GM23338 (cell line): ENCODE data around the gene TAAR6. TPM values are rescaled to one million over a fixed set of nuclear protein-coding genes. Genes with fewer than 3 reads are reported as not detected.

Experiments used
- ATAC-seq: fragments of 200-7000 bp; cut with Tn5 transposase; 3 replicates; pipeline ENCODE4 v1.9.1; 2020
- DNase-seq: peaks from one replicate; pipeline ENCODE4 v3.0.0-alpha.2; 2015; ENCODE audit warnings: low spot score
- H2AFZ ChIP-seq: fragments of 200-600 bp; sonication (generic); 2 replicates; pipeline ENCODE4 v1.8.0; 2016; ENCODE audit warnings: antibody characterized with exemption, mild to moderate bottlenecking, moderate library complexity
- H3F3A ChIP-seq: fragments of 200-600 bp; sonication (generic); replicated peaks from 2 replicates; pipeline ENCODE4 v1.8.0; 2017; ENCODE audit warnings: antibody characterized with exemption, mixed run types, low read depth
- H3K27ac ChIP-seq: fragments of 200-600 bp; sonication (generic); 2 replicates; pipeline ENCODE4 v1.6.1; 2016; ENCODE audit warnings: low read depth
- H3K27me3 ChIP-seq: fragments of 200-600 bp; sonication (generic); 2 replicates; pipeline ENCODE4 v1.8.0; 2016; ENCODE audit warnings: mild to moderate bottlenecking, mixed run types, moderate library complexity; ENCODE audit not compliant: insufficient read depth
- H3K36me3 ChIP-seq: fragments of 200-600 bp; sonication (generic); 2 replicates; pipeline ENCODE4 v1.8.0; 2016; ENCODE audit warnings: mild to moderate bottlenecking; ENCODE audit not compliant: insufficient read depth
- H3K4me1 ChIP-seq: fragments of 200-600 bp; sonication (generic); 2 replicates; pipeline ENCODE4 v1.8.0; 2016; ENCODE audit warnings: mild to moderate bottlenecking, moderate library complexity; ENCODE audit not compliant: insufficient read depth
- H3K4me2 ChIP-seq: fragments of 200-600 bp; sonication (generic); 2 replicates; pipeline ENCODE4 v1.7.1; 2017; ENCODE audit warnings: mixed run types
- H3K4me3 ChIP-seq: fragments of 200-600 bp; sonication (generic); 2 replicates; pipeline ENCODE4 v1.6.1; 2016; ENCODE audit warnings: mixed run types
- H3K79me2 ChIP-seq: fragments of 200-600 bp; sonication (generic); replicated peaks from 2 replicates; pipeline ENCODE4 v1.8.0; 2017; ENCODE audit warnings: mild to moderate bottlenecking; ENCODE audit not compliant: insufficient read depth
- H3K9me2 ChIP-seq: fragments of 200-600 bp; sonication (generic); 2 replicates; pipeline ENCODE4 v1.8.0; 2017; ENCODE audit not compliant: insufficient read depth
- H4K20me1 ChIP-seq: fragments of 200-600 bp; sonication (generic); replicated peaks from 2 replicates; pipeline ENCODE4 v1.8.0; 2017; ENCODE audit warnings: mild to moderate bottlenecking; ENCODE audit not compliant: insufficient read depth
- H3K27ac Mint-ChIP-seq: 2 replicates; pipeline ENCODE4 v1.8.0; 2020; ENCODE audit warnings: inconsistent platforms, mild to moderate bottlenecking, moderate library complexity, mixed read lengths
- H3K27me3 Mint-ChIP-seq: 3 replicates; pipeline ENCODE4 v1.8.0; 2022; ENCODE audit warnings: low read depth, mild to moderate bottlenecking, moderate library complexity, mixed read lengths, inconsistent platforms; ENCODE audit not compliant: insufficient read depth, poor library complexity
- H3K36me3 Mint-ChIP-seq: 3 replicates; pipeline ENCODE4 v1.8.0; 2021; ENCODE audit warnings: low read depth, mild to moderate bottlenecking, inconsistent platforms, moderate library complexity, mixed read lengths
- H3K4me1 Mint-ChIP-seq: 3 replicates; pipeline ENCODE4 v1.8.0; 2020; ENCODE audit warnings: mild to moderate bottlenecking, inconsistent platforms, mixed read lengths
- H3K4me3 Mint-ChIP-seq: 3 replicates; pipeline ENCODE4 v1.8.0; 2021; ENCODE audit warnings: moderate library complexity, mild to moderate bottlenecking, inconsistent platforms, mixed read lengths
- H3K9me3 Mint-ChIP-seq: 3 replicates; pipeline ENCODE4 v1.8.0; 2020; ENCODE audit warnings: moderate library complexity, mild to moderate bottlenecking, inconsistent platforms, mixed read lengths
- EZH2phosphoT487 ChIP-seq: fragments of 200-600 bp; sonication (generic); IDR thresholded peaks from one replicate; pipeline ENCODE4 v1.8.1; 2018; ENCODE audit warnings: antibody characterized with exemption; ENCODE audit not compliant: unreplicated experiment
- NANOG ChIP-seq: IDR thresholded peaks from 2 replicates; pipeline ENCODE4 v1.6.1; 2016; ENCODE audit warnings: antibody characterized with exemption, borderline replicate concordance
- ZNF114 ChIP-seq: fragments of 250-450 bp; sonication (Bioruptor Pico); IDR thresholded peaks from 2 replicates; pipeline ENCODE4 v1.5.0; 2020; ENCODE audit warnings: mild to moderate bottlenecking, moderate library complexity
- ZNF331 ChIP-seq: fragments of 250-450 bp; sonication (Bioruptor Pico); IDR thresholded peaks from 2 replicates; pipeline ENCODE4 v1.5.0; 2020; ENCODE audit warnings: low read depth, mild to moderate bottlenecking, moderate library complexity
- polyA plus RNA-seq: library from polyadenylated mRNA; unstranded; fragments of >200 nt; fragmentation: Nextera tagmentation; extraction: Ambion mirVana; gene quantifications from 2 replicates; pipeline ENCODE4 v1.2.1, GENCODE V29; 2016
- total RNA-seq: library from RNA; depleted of rRNA; stranded (reverse); fragments of >200 nt; shearing (Covaris generic); gene quantifications from 2 replicates; pipeline ENCODE4 v1.2.3, GENCODE V29; 2014
- TF ChIP-seq, protein P1 (sequence below): fragments of 250-450 bp; sonication (Bioruptor Pico); IDR thresholded peaks from 2 replicates; pipeline ENCODE4 v1.5.0; 2020; ENCODE audit warnings: mild to moderate bottlenecking, moderate library complexity
- TF ChIP-seq, protein P2 (sequence below): IDR thresholded peaks from one replicate; pipeline ENCODE4 v1.6.1; 2018; ENCODE audit warnings: antibody characterized with exemption; ENCODE audit not compliant: unreplicated experiment
- TF ChIP-seq, protein P3 (sequence below): IDR thresholded peaks from 2 replicates; pipeline ENCODE4 v1.6.1; 2016; ENCODE audit warnings: antibody characterized with exemption

Gene TAAR6
- total and polyA plus RNA-seq, 2 experiments from 2014 or later: not detected

DNA sequence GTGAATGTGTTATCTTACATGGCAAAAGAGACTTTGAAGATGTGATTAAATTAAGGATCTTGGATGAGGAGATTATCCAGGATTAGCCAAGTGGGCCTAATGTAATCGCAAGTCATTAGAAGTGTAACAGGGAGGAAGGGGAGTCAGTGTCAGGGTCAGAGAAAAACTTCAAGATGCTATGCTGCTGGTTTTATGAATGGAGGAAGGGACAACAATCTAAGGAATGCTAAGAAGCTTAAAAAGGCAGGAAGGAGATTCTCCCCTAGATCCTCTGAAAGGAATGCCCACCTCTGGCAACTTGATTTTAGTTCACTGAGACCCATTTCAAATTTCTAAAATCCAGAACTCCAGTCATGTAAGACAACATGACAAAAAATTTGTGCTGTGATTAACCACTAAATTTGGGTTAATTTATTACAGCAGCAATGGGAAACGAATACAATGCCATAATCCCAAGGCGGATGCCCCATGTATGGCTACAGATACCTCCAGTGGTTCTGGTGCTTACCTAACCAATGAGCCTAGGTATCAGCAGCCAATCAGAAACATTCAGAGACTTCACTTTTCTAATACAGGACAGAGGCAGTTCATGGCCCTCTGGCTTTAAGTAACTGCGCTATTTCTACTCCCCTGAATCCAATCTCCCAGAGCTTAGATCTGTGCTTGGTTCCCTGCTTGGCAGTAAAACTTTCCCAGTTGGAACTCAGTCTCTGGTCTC is 21.2 kb upstream of the TAAR6 start (continued):
- TF ChIP-seq, protein P1, sequence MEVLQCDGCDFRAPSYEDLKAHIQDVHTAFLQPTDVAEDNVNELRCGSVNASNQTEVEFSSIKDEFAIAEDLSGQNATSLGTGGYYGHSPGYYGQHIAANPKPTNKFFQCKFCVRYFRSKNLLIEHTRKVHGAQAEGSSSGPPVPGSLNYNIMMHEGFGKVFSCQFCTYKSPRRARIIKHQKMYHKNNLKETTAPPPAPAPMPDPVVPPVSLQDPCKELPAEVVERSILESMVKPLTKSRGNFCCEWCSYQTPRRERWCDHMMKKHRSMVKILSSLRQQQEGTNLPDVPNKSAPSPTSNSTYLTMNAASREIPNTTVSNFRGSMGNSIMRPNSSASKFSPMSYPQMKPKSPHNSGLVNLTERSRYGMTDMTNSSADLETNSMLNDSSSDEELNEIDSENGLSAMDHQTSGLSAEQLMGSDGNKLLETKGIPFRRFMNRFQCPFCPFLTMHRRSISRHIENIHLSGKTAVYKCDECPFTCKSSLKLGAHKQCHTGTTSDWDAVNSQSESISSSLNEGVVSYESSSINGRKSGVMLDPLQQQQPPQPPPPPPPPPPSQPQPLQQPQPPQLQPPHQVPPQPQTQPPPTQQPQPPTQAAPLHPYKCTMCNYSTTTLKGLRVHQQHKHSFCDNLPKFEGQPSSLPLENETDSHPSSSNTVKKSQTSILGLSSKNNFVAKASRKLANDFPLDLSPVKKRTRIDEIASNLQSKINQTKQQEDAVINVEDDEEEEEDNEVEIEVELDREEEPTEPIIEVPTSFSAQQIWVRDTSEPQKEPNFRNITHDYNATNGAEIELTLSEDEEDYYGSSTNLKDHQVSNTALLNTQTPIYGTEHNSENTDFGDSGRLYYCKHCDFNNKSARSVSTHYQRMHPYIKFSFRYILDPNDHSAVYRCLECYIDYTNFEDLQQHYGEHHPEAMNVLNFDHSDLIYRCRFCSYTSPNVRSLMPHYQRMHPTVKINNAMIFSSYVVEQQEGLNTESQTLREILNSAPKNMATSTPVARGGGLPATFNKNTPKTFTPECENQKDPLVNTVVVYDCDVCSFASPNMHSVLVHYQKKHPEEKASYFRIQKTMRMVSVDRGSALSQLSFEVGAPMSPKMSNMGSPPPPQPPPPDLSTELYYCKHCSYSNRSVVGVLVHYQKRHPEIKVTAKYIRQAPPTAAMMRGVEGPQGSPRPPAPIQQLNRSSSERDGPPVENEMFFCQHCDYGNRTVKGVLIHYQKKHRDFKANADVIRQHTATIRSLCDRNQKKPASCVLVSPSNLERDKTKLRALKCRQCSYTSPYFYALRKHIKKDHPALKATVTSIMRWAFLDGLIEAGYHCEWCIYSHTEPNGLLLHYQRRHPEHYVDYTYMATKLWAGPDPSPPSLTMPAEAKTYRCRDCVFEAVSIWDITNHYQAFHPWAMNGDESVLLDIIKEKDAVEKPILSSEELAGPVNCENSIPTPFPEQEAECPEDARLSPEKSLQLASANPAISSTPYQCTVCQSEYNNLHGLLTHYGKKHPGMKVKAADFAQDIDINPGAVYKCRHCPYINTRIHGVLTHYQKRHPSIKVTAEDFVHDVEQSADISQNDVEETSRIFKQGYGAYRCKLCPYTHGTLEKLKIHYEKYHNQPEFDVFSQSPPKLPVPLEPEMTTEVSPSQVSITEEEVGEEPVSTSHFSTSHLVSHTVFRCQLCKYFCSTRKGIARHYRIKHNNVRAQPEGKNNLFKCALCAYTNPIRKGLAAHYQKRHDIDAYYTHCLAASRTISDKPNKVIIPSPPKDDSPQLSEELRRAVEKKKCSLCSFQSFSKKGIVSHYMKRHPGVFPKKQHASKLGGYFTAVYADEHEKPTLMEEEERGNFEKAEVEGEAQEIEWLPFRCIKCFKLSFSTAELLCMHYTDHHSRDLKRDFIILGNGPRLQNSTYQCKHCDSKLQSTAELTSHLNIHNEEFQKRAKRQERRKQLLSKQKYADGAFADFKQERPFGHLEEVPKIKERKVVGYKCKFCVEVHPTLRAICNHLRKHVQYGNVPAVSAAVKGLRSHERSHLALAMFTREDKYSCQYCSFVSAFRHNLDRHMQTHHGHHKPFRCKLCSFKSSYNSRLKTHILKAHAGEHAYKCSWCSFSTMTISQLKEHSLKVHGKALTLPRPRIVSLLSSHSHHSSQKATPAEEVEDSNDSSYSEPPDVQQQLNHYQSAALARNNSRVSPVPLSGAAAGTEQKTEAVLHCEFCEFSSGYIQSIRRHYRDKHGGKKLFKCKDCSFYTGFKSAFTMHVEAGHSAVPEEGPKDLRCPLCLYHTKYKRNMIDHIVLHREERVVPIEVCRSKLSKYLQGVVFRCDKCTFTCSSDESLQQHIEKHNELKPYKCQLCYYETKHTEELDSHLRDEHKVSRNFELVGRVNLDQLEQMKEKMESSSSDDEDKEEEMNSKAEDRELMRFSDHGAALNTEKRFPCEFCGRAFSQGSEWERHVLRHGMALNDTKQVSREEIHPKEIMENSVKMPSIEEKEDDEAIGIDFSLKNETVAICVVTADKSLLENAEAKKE (CRISPR knock-in tag): 0 out of 2 replicates have a peak, but pooled peaks have one; percentile 27

DNA sequence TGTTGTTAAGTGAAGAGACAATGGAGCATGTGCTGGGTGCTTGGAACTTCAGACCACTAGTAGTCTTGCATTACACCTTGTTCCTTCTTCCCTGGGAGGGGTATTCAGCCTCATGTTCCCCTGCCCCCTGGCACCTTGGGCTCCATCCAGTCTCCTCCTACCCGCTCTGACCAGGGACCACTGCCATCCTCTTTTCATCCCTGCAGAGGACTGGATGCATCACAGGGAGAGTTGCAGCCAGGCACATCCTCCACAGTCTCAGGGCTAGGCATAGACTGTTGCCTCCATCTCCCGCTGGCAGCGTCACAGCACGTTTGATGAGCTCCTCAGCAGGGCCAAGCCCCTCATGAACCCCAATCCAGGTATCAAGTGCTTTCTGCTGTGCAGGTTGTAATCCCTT is 18.9 kb upstream of the TAAR6 start:
- Mint-ChIP-seq H3K4me3 (no peak overlapping the region), H3K27ac (peak overlapping the region; percentile 12; the same call in 1 of the 2 replicates), H3K9me3 (no peaks in the 10 kb centered on the region), H3K4me1 (peaks cover 20% of the 10 kb centered on the region), H3K36me3 (no peaks in the 10 kb centered on the region), H3K27me3 (no peaks in the 10 kb centered on the region)
- Histone ChIP-seq H3F3A (no peaks in the 10 kb centered on the region), H3K79me2 (no peaks in the 10 kb centered on the region), H3K27me3 (no peaks in the 10 kb centered on the region), H4K20me1 (no peaks in the 10 kb centered on the region), H2AFZ (peak overlapping the region; percentile 90), H3K4me3 (no peak overlapping the region), H3K4me2 (0 out of 2 replicates have a peak overlapping the region, but pooled peaks have one; percentile 16), H3K4me1 (peaks cover 9% of the 10 kb centered on the region), H3K9me2 (no peaks in the 10 kb centered on the region), H3K27ac (no peak overlapping the region), H3K36me3 (no peaks in the 10 kb centered on the region)
- DNase-seq (no peak), ATAC-seq (peak; percentile 49)
- TF ChIP-seq NANOG (no peak), ZNF114 (CRISPR knock-in tag) (no peak), EZH2phosphoT487 (no peak), ZNF331 (no peak)
- TF ChIP-seq, protein P2, sequence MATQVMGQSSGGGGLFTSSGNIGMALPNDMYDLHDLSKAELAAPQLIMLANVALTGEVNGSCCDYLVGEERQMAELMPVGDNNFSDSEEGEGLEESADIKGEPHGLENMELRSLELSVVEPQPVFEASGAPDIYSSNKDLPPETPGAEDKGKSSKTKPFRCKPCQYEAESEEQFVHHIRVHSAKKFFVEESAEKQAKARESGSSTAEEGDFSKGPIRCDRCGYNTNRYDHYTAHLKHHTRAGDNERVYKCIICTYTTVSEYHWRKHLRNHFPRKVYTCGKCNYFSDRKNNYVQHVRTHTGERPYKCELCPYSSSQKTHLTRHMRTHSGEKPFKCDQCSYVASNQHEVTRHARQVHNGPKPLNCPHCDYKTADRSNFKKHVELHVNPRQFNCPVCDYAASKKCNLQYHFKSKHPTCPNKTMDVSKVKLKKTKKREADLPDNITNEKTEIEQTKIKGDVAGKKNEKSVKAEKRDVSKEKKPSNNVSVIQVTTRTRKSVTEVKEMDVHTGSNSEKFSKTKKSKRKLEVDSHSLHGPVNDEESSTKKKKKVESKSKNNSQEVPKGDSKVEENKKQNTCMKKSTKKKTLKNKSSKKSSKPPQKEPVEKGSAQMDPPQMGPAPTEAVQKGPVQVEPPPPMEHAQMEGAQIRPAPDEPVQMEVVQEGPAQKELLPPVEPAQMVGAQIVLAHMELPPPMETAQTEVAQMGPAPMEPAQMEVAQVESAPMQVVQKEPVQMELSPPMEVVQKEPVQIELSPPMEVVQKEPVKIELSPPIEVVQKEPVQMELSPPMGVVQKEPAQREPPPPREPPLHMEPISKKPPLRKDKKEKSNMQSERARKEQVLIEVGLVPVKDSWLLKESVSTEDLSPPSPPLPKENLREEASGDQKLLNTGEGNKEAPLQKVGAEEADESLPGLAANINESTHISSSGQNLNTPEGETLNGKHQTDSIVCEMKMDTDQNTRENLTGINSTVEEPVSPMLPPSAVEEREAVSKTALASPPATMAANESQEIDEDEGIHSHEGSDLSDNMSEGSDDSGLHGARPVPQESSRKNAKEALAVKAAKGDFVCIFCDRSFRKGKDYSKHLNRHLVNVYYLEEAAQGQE: no peak
- TF ChIP-seq, protein P3, sequence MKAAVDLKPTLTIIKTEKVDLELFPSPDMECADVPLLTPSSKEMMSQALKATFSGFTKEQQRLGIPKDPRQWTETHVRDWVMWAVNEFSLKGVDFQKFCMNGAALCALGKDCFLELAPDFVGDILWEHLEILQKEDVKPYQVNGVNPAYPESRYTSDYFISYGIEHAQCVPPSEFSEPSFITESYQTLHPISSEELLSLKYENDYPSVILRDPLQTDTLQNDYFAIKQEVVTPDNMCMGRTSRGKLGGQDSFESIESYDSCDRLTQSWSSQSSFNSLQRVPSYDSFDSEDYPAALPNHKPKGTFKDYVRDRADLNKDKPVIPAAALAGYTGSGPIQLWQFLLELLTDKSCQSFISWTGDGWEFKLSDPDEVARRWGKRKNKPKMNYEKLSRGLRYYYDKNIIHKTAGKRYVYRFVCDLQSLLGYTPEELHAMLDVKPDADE: no peak
